Type B pancreatic cell (in vitro differentiated cells): ENCODE measurements around the gene GSKIP. TPM values are rescaled to one million over a fixed set of nuclear protein-coding genes. Genes with fewer than 3 reads are reported as not detected.

Experiments
- DNase-seq: peaks from one replicate; pipeline ENCODE4 v3.0.0; 2021; ENCODE audit warnings: mixed read lengths; ENCODE audit not compliant: unreplicated experiment; ENCODE audit errors: extremely low spot score
- H3K27ac Mint-ChIP-seq: 2 replicates; pipeline ENCODE4 v1.8.0; 2021; ENCODE audit warnings: mild to moderate bottlenecking, mixed read lengths
- H3K27me3 Mint-ChIP-seq: 2 replicates; pipeline ENCODE4 v1.8.0; 2021; ENCODE audit warnings: mixed read lengths
- H3K36me3 Mint-ChIP-seq: 2 replicates; pipeline ENCODE4 v1.8.0; 2021; ENCODE audit warnings: mixed read lengths
- H3K4me1 Mint-ChIP-seq: one replicate; pipeline ENCODE4 v1.8.0; 2021; ENCODE audit warnings: mixed read lengths; ENCODE audit not compliant: unreplicated experiment
- H3K4me3 Mint-ChIP-seq: 2 replicates; pipeline ENCODE4 v1.8.0; 2021; ENCODE audit warnings: mild to moderate bottlenecking, mixed read lengths
- H3K9me3 Mint-ChIP-seq: 2 replicates; pipeline ENCODE4 v1.8.0; 2021; ENCODE audit warnings: mixed read lengths
- CTCF ChIP-seq: fragments of 200-600 bp; sonication (generic); conservative IDR thresholded peaks from 2 replicates; pipeline ENCODE4 v1.5.0; 2021; ENCODE audit warnings: antibody characterized with exemption, mild to moderate bottlenecking
- total RNA-seq: library from RNA; stranded (reverse); gene quantifications from 2 replicates; pipeline ENCODE4 v1.2.1, GENCODE V29; 2021; ENCODE audit warnings: low replicate concordance

GSKIP gene
- total RNA-seq, 1 donor from 2014 or later = 21.3 TPM

- Mint-ChIP-seq H3K36me3 (no peaks in the 10 kb centered on the region), H3K4me3 (no peak overlapping the region), H3K4me1 (no peaks in the 10 kb centered on the region), H3K9me3 (no peaks in the 10 kb centered on the region), H3K27me3 (no peaks in the 10 kb centered on the region), H3K27ac (no peak overlapping the region)
- no peak for TF ChIP-seq CTCF
- DNase-seq = no peak
Measured at GRCh38 chr14:96408608-96409007, 45.3 kb downstream of the GSKIP start.

GRCh38 chr14:96409701-96410100 lies 46.4 kb downstream of the GSKIP start:
- no peak for DNase-seq
- H3K4me1 Mint-ChIP-seq = no peaks in the 10 kb centered on the region
- no peaks in the 10 kb centered on the region for H3K9me3 Mint-ChIP-seq
- no peak overlapping the region for H3K27ac Mint-ChIP-seq
- H3K4me3 Mint-ChIP-seq = no peak overlapping the region
- H3K27me3 Mint-ChIP-seq = no peaks in the 10 kb centered on the region
- TF ChIP-seq CTCF = no peak
- H3K36me3 Mint-ChIP-seq = no peaks in the 10 kb centered on the region

- no peaks in the 10 kb centered on the region for H3K36me3 Mint-ChIP-seq
- no peak overlapping the region for H3K4me3 Mint-ChIP-seq
- H3K9me3 Mint-ChIP-seq = no peaks in the 10 kb centered on the region
- H3K27ac Mint-ChIP-seq = no peak overlapping the region
- no peak for DNase-seq
- no peak for TF ChIP-seq CTCF
- no peaks in the 10 kb centered on the region for H3K4me1 Mint-ChIP-seq
- no peaks in the 10 kb centered on the region for H3K27me3 Mint-ChIP-seq
Measured at GRCh38 chr14:96410119-96410518, 46.8 kb downstream of the GSKIP start.

- Mint-ChIP-seq H3K9me3 (no peaks in the 10 kb centered on the region), H3K27me3 (no peaks in the 10 kb centered on the region), H3K4me3 (no peak overlapping the region), H3K27ac (no peak overlapping the region), H3K36me3 (no peaks in the 10 kb centered on the region), H3K4me1 (no peaks in the 10 kb centered on the region)
- no peak for TF ChIP-seq CTCF
- DNase-seq = no peak
Measured at GRCh38 chr14:96413526-96413925, 50.2 kb downstream of the GSKIP start.

- Mint-ChIP-seq H3K36me3 (no peaks in the 10 kb centered on the region), H3K4me3 (no peak overlapping the region), H3K27me3 (no peaks in the 10 kb centered on the region), H3K4me1 (no peaks in the 10 kb centered on the region), H3K9me3 (no peaks in the 10 kb centered on the region), H3K27ac (no peak overlapping the region)
- no peak for DNase-seq
- no peak for TF ChIP-seq CTCF
Measured at GRCh38 chr14:96415559-96415958, 52.2 kb downstream of the GSKIP start.

GRCh38 chr14:96416292-96416691 lies 53.0 kb downstream of the GSKIP start:
- TF ChIP-seq CTCF = no peak
- no peak overlapping the region for H3K27ac Mint-ChIP-seq
- H3K4me1 Mint-ChIP-seq = no peaks in the 10 kb centered on the region
- no peaks in the 10 kb centered on the region for H3K36me3 Mint-ChIP-seq
- no peak for DNase-seq
- no peak overlapping the region for H3K4me3 Mint-ChIP-seq
- H3K27me3 Mint-ChIP-seq = no peaks in the 10 kb centered on the region
- no peaks in the 10 kb centered on the region for H3K9me3 Mint-ChIP-seq
